Stimulated activated CD4-positive, alpha-beta T cell treated with anti-CD3 and anti-CD28 coated beads, Interleukin-15, amount 100 ng/mL, for 24 hours (primary cell): ENCODE data around the gene SPTBN1.

Experiments used
- DNase-seq: peaks from one replicate; pipeline ENCODE4 v3.0.0-alpha.2; 2020

The SPTBN1 gene

DNA sequence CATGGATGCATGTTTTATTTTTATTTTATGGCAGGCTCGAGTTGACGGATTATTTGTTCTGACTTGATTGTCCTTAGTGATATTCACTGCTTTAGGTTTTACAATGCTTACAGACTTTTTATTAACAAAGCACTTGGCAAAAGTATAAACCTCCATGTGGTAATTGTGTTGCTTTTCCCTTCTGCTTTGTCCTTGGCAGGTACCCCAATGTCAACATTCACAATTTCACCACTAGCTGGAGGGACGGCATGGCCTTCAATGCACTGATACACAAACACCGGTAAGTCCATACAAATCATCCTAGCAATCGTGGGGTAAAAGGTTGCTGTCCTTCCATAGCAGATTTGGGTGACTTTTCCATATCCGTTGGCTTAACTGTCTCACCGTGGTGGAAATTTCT lies 161.3 kb downstream of the SPTBN1 start:
- no peak for DNase-seq

DNA sequence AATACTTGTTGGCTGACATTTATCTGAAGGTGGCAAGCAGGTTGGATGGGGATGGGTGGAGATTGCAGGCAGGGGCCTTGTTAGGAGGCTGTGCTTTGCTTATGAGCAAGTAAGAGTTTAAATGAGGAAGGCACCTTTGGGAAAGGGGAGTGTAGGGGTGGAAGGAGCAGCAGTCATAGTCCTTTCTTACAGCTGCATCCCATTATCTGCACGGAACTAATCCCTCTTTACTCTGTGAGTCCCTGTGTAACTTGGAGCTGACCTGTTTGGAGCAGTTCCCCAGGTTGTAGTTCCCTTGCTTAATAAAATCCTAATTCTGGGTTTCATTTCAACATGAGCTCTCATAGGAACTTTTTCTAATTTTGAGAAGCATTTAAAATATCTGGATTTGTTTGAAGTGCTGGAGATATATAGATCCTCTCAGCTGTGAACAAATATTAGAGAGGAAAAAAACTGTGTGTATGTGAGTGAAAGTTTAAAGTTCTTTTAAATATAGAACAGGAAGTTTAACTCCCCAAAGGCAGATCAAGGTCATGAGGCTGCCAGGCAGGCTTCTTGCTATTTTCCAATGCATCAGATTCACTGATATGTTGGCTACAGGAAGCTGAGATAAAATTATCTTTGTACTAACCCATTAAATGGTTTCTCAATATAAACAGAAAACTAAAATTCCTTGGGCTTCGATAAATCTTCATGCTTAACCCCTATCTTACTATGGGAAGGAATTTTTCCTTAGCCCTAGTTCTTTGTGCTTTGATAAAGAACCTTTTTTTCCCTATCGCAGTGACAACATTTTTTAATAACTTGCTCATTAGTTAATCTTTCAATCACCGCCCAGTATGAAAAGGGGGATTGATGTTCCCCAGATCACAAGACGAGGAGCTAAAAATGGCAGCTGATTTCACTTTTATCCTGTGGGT lies 162.8 kb downstream of the SPTBN1 start:
- DNase-seq: no peak

DNA sequence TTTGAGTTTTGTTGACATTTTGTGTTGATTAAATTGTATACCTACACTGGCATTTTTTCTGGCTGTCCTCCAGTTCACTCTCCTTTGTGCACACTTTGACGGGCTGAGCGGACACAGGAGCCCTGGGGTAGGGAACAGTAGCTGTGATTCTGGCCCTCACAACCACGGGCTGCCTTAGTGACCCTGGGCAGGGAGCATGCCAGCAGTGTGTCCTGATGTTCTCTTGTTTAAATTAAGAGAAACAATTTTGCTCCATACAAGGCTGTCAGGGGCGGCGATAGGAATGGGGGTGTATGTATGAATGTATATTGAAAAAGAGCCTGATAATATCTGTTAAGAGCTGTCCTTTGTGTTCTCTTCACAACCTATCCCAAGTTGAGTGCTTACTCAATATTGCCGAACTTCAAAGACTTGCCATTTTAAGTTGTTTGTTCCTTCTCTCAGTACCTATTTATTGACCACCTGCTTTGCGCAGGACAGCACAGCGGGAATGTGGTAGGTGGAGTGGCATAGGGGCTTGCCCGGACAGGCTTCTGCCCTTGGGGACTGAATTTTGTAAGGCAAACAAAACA lies 163.6 kb downstream of the SPTBN1 start:
- no peak for DNase-seq

- DNase-seq: no peak
Measured at GRCh38 chr2:54620948-54621347, 164.8 kb downstream of the SPTBN1 start.

DNA sequence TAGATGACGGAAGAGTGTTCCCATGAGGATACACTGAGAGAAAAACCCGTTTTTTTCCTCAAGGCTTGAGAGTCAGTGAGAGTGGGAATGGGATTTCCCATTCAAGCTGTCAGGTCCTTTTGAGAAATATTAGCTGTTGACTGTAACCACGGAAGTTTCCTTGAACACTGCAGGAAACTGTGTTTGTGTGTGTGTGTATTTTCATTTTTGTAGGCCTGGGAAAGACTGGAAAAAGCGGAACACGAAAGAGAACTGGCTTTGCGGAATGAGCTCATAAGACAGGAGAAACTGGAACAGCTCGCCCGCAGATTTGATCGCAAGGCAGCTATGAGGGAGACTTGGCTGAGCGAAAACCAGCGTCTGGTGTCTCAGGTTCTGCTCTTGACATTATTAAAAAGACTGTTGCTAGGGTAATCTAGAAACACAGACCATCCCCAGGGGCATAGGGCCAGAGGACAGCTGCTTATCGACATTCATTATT lies 168.5 kb downstream of the SPTBN1 start:
- no peak for DNase-seq

DNA sequence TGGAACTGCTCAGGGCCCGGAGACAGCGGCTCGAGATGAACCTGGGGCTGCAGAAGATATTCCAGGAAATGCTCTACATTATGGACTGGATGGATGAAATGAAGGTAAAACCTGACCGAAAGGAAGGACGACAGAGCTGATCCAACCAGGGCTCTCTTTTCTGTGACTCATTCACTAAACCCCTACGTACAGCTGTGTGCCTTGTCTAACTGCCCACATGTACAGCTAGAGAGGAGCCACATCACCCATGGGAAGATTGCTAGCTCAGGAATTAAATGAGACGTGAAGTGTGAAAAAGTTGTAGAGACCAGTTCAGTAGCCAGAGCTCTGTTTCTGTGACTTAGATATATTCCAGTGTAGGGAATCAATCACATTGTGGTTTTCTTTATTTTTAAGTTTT lies 170.0 kb downstream of the SPTBN1 start:
- DNase-seq: no peak

- no peak for DNase-seq
Measured at GRCh38 chr2:54626884-54627283, 170.8 kb downstream of the SPTBN1 start.

- no peak for DNase-seq
Measured at GRCh38 chr2:54627973-54628372, 171.8 kb downstream of the SPTBN1 start.

- no peak for DNase-seq
Measured at GRCh38 chr2:54628418-54628817, 172.3 kb downstream of the SPTBN1 start.

DNA sequence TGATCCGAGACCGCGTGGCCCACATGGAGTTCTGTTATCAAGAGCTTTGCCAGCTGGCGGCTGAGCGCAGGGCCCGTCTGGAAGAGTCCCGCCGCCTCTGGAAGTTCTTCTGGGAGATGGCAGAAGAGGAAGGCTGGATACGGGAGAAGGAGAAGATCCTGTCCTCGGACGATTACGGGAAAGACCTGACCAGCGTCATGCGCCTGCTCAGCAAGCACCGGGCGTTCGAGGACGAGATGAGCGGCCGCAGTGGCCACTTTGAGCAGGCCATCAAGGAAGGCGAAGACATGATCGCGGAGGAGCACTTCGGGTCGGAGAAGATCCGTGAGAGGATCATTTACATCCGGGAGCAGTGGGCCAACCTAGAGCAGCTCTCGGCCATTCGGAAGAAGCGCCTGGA lies 172.8 kb downstream of the SPTBN1 start:
- no peak for DNase-seq

DNA sequence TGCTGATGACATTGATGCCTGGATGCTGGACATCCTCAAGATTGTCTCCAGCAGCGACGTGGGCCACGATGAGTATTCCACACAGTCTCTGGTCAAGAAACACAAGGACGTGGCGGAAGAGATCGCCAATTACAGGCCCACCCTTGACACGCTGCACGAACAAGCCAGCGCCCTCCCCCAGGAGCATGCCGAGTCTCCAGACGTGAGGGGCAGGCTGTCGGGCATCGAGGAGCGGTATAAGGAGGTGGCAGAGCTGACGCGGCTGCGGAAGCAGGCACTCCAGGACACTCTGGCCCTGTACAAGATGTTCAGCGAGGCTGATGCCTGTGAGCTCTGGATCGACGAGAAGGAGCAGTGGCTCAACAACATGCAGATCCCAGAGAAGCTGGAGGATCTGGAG lies 173.3 kb downstream of the SPTBN1 start:
- DNase-seq: no peak

DNA sequence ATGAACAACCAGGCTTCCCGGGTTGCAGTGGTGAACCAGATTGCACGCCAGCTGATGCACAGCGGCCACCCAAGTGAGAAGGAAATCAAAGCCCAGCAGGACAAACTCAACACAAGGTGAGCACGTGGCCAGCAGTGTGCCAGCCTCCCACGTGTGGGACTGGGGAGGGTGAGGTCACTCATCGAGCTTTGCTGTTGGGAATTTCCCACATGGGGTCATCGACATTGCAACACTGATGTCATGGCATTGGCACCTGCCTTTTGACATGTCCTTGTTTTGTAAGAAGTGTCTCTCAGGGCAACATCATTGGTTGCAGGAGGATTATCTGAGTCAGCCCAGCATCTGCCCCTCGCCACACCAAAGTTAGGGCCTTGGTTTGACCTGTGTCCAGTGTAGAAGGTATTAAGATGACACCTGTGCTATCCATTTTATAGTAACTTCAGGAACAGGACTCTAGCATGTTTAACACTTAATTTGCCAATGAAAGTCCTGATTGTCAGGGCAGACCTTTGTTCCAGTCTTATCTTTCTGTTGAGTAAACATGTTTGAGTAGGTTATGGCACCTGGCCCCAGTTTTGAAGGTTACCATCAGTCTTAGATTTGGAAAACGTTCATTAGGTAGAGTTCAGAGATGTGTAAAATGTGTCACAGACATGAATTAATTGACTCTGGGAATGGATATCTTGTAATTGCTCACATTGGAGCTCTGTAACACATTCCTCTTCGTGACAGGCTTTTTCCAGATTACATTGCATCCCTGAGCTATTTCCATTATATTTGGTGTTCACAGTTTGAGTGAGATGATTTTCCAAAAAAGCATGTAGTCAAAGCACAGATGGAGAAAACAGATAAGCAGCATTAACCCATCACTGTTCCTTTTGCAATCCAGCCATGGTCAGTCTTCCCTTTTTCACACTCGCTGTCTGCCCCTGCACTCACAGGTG lies 174.1 kb downstream of the SPTBN1 start:
- DNase-seq: peak; percentile 34

- no peak for DNase-seq
Measured at GRCh38 chr2:54630858-54631497, 174.9 kb downstream of the SPTBN1 start.

GRCh38 chr2:54631755-54632154 lies 175.6 kb downstream of the SPTBN1 start:
- DNase-seq: no peak

DNA sequence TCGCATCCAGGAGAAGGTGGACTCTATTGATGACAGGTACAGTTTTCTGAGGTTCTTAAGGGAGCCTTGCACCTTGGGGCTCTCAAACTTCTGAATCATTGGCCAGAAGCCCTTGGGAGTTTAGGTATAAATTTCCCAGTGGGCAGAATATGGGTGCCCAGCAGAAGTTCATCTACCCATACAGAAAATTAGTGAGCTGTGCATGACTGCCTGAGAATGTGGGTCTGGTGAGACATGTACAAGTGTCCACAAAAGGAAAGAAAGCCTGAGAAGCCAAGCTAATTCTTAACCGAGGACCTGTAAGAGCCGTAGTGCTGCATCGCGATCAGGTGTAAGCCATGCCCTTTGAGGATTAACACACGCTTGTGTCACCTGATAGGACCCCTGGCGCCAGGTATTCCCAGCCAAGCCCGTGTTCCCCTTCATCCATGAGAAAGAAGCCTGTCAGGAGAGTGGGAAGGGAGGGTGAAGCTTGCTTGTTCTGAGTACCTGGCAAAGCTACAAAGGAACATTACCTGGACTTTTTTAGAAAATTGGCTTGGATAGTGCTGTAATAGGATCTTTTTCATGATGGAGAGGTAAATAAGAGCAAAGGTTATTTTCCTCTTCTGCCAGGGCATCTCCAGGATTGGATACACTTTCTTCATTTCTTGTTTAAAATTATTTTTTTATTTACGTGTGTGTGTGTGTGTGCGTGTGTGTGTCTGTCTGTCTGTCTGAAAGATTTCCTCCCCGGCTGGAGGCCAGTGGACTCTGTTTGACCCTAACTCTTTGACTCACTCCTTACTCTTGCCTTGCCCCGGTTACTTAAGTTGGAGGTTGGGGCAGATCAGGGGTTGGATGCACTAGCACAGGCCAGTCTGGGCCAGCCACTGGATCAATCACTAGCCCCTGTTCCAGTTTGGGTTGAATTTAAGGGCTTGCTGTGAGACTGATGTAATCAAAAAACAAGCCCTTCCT lies 176.9 kb downstream of the SPTBN1 start:
- DNase-seq: no peak

GRCh38 chr2:54634021-54634420 lies 177.9 kb downstream of the SPTBN1 start:
- no peak for DNase-seq

DNA sequence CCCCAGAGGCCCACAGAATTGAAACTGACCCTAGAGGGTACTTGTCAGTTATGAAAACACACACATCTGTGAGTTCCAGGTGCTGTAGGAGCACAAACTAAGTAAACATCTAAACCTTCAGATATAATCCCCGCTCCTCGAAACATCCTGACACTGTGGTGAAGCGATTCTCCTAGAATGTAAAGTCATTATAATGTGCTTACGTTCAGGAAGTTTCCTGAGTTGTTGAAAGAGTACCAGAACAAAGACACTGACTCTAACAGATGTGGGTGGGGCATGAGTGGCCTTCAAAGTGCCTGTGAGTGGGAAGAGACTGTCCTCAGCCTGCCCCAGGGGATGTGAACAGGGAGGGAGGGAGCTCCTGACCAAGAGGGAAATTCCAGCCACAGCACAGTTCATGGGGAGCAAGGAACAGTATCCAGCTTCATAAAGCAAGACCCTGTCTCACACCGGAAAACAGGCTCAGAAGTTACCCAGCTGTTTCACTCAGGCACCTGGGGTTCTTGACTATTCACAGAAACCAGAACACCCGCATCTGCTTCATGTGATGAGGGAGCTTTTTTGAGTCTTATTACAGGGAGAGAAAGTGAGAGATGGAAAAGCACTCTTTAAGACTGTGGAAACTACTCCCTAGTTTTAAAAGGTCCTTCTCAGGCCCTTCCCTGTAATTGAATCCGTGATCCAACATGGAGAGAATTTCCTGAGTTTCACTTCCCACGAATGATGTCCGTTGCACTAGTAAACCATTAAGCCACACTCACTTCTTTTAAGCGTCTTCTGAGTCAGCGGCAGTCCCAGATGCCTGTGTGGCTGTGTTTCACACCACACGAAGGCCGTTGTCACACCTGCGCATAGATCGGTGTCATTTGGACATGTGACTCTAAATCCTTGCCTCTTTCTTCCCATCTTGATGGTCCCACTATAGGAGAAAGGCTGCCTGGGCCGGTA lies 178.7 kb downstream of the SPTBN1 start:
- DNase-seq: no peak

DNA sequence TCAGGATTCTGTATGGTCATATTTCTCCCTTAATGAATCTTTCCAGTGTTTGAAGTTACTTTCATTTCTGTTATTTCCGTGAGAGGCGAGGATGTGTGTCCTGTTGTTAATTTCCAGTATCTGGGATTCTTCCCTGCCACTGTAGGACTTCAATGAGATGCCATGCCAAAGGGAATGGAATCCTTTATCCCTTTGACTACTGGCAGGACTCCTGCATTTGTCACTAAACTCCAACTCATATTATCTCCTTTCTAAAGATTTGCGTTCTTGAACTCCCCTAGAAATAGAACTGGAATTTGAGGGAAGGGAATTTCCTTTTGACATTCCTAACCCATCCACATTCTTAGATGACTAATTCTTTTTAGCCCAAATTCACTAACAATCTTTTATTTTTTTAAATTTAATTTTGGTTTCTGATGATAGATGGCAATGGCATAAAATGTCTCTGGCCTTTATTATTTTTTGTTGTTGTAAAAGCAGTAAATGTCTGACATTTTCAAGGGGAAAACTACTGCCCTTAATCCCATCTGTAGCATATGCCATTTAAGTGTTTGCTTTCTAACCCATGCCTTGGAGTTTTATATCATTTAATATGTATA lies 179.5 kb downstream of the SPTBN1 start:
- no peak for DNase-seq

GRCh38 chr2:54636415-54637139 lies 180.4 kb downstream of the SPTBN1 start:
- DNase-seq: no peak
